Activated CD4-positive, CD25-positive, alpha-beta regulatory T cell treated with anti-CD3 and anti-CD28 coated beads, Interleukin-2, amount 50 U/mL, for 24 hours (primary cell): ENCODE data around the gene LRRTM2.

ENCODE experiments used
- ATAC-seq, 2 donors: fragments of 150-1000 bp; cut with Tn5 transposase; one replicate each; pipeline ENCODE4 v1.10.0; 2021; ENCODE audit warnings: mild to moderate bottlenecking in 1 of 2, moderate library complexity in 1 of 2

The LRRTM2 gene

GRCh38 chr5:138878437-138879235, 3.5 kb upstream of the LRRTM2 start:
- no peak for ATAC-seq

GRCh38 chr5:138876811-138877210, 1.7 kb upstream of the LRRTM2 start:
- no peak for ATAC-seq

DNA sequence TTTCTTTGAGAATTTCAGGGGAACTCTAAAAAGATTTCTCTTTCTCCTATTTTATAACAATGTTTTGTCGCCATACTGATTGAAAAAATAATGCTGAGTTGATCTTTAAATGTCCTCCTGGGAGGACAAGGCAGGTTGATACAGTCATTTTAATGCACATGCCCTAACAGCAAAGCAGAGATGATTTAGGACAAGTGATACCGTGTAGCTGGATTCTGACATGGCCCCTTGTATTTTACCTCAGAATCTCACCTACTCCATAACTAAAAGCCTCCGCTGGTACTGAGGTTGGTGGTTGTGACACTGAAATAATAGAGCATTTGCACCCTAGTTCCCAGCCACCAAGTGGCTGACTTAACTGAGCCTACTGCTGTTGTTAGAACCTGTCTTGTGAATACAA, 811 bp upstream of the LRRTM2 start:
- no peak for ATAC-seq

DNA sequence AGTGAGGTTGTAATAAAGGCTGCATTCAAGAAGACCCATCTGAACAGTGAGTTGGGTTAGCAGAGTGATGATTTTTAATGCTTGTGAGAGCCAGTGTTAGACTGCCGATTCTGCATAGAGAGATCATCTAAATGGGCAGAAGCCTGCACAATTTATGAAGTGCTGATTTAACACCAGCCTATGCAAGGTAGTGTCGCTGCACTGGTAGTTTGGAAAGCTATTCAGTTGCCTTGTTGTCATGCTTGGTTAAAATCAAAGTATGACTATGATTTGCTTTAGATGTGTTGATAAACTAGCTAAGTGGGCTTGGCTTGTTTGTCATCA, 379 bp upstream of the LRRTM2 start:
- no peak for ATAC-seq

- no peak for ATAC-seq
Observed at GRCh38 chr5:138874241-138874640, 894 bp downstream of the LRRTM2 start.

DNA sequence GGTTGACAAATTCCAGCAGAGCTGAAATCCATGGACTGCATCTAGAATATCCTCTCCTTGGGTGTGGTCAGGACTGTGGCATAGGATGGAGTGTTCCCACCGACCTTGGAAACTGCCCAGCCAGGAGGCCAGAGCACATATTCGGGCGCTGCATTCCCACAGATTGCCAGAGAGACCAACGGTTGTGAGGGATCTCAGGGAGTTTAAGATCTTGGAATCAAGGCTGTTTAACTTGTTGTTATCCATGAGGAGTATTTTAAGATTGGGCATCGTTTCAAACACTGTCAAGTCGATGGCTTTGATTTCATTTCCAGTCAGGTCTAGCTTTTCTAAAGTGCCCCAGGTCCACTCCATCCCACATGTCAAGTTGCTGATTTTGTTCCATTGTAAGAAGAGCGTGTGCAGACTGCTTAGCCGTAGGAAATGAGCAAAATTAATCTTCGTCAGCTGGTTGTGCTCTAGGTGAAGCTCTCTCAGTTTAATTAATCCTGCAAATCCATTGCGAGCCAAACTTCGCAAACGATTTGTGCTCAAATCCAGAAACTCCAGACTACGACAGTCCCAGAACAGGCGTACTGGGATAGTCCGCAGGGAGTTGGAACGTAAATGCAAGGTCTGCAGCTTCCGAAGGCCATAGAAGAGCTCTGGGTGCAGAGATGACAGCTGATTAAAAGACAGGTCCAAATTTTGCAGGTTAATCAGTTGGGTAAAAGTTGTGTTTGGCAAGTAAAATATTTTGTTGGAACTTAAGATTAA, 1.5 kb downstream of the LRRTM2 start:
- no peak for ATAC-seq

DNA sequence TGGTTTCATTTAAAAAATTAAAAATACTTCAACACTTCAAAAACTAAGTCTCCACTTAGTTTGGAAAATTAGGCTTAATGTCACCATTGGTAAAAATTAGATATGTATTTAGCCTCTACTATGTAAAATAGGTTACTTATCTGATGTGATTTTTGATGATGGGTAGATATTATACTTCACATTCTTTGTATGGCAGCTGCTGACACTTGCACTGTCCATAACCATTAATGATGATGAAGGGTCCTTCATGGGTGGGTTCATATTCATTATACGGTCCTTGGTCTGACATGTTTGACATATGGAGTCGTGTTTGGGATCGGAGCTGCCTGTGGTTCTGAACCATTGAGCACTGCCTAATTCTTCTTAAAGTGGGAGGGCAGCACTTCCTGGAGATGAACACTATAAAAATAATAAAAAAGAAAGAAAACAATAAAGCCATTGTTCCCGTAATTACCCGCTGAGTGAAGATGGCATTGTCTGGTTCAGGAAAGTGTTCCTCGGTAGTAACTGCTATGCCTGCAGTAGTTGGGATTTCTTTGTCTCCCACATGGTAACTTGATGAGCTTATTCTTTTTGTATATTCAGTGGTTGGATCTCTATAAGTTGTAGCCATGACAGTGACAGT, 2.2 kb downstream of the LRRTM2 start:
- no peak for ATAC-seq

DNA sequence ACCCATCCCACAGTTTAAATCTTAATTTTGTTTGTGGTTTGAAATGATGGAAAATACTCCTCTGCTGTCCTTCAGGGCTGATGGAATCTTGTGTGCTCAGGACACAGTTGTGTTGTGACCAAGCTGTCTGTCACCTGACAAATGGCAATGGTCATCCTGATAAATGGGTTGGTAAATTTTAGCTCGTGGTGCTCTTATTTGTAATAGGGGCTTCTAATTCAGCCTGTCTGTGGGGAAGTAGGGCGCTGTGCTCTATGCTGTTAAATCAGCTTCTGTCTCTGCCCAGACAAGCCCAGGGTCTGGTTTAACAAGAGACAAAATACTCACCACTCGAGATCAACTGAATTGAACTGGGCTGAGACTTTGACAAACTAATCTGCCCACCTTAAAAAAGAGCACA, 4.5 kb downstream of the LRRTM2 start:
- no peak for ATAC-seq

GRCh38 chr5:138869763-138870500, 5.2 kb downstream of the LRRTM2 start:
- peak; percentile 48 to 67 for ATAC-seq

DNA sequence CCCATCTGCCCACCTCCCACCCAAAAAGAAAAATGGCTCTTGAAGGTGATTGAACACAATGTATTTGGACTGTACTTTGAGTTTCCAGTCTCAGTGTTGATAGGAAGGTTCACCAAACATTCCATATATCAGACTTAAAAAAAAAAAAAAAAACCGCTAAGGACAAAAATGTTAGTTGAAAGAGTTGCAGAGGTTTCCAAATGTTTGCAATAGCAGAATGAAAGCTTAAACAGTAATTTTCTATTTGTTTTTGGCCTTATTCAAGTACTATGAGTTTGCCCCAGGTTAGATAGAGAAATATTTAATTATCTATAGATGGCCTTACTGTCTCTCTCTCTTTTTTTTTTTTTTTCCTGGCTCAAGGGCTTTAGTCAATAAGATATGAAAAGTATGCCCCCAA, 6.1 kb downstream of the LRRTM2 start:
- ATAC-seq, result no peak

GRCh38 chr5:138867011-138867410, 8.1 kb downstream of the LRRTM2 start:
- ATAC-seq, result no peak

- no peak for ATAC-seq
Observed at GRCh38 chr5:138853132-138853531, 22.0 kb downstream of the LRRTM2 start.

- ATAC-seq, result no peak
Observed at GRCh38 chr5:138850865-138851435, 24.2 kb downstream of the LRRTM2 start.

DNA sequence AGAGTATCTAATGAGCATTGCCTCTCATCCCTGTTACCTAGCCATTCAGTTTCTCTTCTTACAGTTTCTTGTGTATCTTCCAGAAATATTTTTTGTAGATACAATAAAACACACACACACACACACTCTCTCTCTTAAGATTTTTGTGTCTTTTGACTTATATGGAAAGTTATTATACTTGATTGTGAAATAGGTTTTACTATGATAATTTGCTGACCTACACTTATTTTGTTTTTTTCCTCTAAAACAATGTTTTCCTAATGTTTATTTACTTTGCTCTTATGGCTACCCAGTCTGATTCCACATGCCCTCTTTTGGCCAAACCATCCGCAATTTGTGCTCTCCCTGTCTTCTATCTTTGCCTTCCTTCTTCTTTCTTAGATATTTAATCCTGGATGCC, 25.3 kb downstream of the LRRTM2 start:
- ATAC-seq, result no peak

DNA sequence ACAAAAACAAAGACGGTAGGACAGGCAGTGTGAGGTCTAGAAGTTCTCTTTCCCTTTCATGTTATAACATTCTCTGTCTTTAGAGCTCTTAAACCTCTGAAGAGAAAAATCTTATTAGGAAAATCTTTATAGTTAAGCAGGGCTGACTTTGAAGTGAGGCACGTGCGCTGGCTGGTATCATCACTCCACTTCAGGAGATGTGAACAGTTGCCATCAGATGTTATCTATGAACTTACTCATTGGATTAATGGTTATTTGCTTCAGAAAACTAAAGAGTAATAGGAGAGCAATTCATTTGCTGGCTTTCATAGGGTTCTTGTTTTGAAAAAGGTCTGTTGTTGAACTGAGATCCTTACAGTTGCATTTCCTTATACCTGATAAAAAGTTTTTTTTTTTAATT, 25.7 kb downstream of the LRRTM2 start:
- peak in 1 of 2 donors; percentile 10 for ATAC-seq

GRCh38 chr5:138844812-138845513, 30.2 kb downstream of the LRRTM2 start:
- no peak for ATAC-seq

DNA sequence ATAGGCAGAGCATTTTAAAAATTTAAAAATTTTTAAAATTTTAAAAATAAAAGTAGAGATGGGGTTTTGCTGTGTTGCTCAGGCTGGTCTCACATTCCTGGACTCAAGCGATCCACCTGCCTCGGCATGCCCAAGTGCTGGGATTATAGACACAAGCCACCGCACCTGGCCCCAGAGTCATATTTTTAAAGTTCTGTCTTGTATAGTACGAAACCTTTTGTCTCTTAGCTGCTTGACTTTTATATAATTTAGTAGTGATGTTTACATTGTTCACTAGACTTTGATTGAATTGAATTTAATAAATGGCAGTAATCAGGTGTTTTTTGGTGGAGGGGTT, 31.0 kb downstream of the LRRTM2 start:
- no peak for ATAC-seq

DNA sequence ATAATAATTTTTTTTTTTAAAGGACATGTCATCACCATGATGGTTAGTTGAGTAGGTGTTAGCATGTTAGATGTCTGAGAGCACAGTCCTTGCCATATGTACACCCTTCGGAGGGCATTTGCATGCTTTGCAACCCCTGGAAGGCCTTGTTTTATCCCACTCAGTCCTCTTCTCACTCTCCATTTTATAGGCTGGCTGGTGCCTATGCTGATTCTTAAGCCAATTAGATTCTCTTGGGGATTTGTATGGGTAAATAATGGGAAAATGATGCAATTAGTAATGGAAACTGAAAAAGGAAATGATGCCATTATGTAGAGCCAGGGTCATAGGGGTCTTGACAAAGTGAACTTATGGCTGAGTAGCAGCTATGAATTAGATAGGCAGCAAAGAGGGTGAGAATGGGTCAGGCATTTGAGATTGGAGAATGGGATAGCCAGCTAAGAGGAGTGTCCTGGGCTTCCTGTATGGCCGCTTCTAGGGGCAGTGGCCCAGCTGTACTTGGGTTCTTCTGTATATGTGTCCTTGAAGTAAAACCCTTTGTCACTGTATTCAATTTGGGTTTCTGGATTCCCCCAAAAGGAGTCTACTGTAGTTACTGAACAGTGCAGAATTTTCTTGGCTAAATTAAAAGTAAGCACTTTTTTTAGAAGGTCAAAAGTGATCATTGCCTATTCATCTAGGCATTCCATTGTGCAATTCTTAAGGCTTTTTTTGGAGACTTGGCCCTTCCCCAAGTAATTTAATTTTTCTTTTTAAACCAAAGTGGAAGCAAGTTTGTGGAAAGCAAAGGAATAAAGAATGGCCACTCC, 31.6 kb downstream of the LRRTM2 start:
- ATAC-seq, result no peak

GRCh38 chr5:138841531-138841930, 33.6 kb downstream of the LRRTM2 start:
- ATAC-seq, result no peak

- ATAC-seq, result no peak
Observed at GRCh38 chr5:138840103-138840502, 35.0 kb downstream of the LRRTM2 start.

GRCh38 chr5:138837160-138837559, 38.0 kb downstream of the LRRTM2 start:
- ATAC-seq, result no peak
